Measurements from ENCODE around the gene SEMG1. TPM values are rescaled to one million over a fixed set of nuclear protein-coding genes. Genes with fewer than 3 reads are reported as not detected.

Gene SEMG1
- total RNA-seq, 1 experiment from 2014 or later = 2.0 TPM

- peaks cover 6% of the 10 kb centered on the region; the same call in 1 of the 2 replicates for H3K4me1 ChIP-seq (ENCODE audit: insufficient read depth, low read length)
- H3K4ac ChIP-seq (ENCODE audit: low read depth, low read length) = no peak overlapping the region
- Mint-ChIP-seq H3K4me3 (no peak overlapping the region), H3K9me3 (no peaks in the 10 kb centered on the region; a peak in 1 of 5 replicates), H3K27me3 (ENCODE audit: low read depth) (peaks cover 23% of the 10 kb centered on the region), H3K4me1 (peaks cover 26 to 29% of the 10 kb centered on the region in 2 experiments), H3K27ac (no peak overlapping the region), H3K36me3 (ENCODE audit: insufficient read depth in 1 of 3, low read depth in 3 of 3) (peaks cover 0 to 2% (median 0%) of the 10 kb centered on the region in 3 experiments; a peak in 1 of 7 replicates)
- peak overlapping the region; percentile 64 for H2BK20ac ChIP-seq (ENCODE audit: low read depth, low read length, poor library complexity, severe bottlenecking)
- H3K56ac ChIP-seq (ENCODE audit: insufficient read length, low read depth, low read length) = no peak overlapping the region
- H2AFZ ChIP-seq (ENCODE audit: low read length) = no peak overlapping the region
- H2BK15ac ChIP-seq (ENCODE audit: low read depth, low read length) = no peak overlapping the region
- H2BK12ac ChIP-seq (ENCODE audit: insufficient read length, low read depth, low read length) = no peak overlapping the region
- H4K8ac ChIP-seq (replicated peaks; ENCODE audit: insufficient read length, low read depth, low read length) = no peak overlapping the region
- no peaks in the 10 kb centered on the region for H4K20me1 ChIP-seq (ENCODE audit: control insufficient read depth, insufficient read depth, insufficient read length)
- H3K23me2 ChIP-seq (ENCODE audit: insufficient read length, low read depth, low read length, poor library complexity, severe bottlenecking) = no peaks in the 10 kb centered on the region
- no peak overlapping the region for H2BK120ac ChIP-seq (ENCODE audit: low read depth, low read length, poor library complexity, severe bottlenecking)
- no peak overlapping the region for H4K91ac ChIP-seq (ENCODE audit: insufficient read length, low read depth, low read length)
- H3K9me3 ChIP-seq (ENCODE audit: control insufficient read depth, low read depth, low read length) = no peaks in the 10 kb centered on the region
- no peak overlapping the region for H2BK5ac ChIP-seq (ENCODE audit: insufficient read length, low read length)
- TF ChIP-seq CTCF (conservative IDR thresholded peaks at IDR 0.05) = no peak
- H3K4me2 ChIP-seq (ENCODE audit: insufficient read depth, insufficient read length, low read length) = no peak overlapping the region
- H3T11ph ChIP-seq (ENCODE audit: low read length) = no peak overlapping the region
- H2AK5ac ChIP-seq (ENCODE audit: insufficient read length, low read length) = no peak overlapping the region
- H3K27ac ChIP-seq (ENCODE audit: insufficient read length, low read depth, low read length) = no peak overlapping the region
- no peaks in the 10 kb centered on the region for H3K79me1 ChIP-seq (ENCODE audit: insufficient read depth, low read depth, low read length, poor library complexity, severe bottlenecking)
- H3K14ac ChIP-seq (ENCODE audit: insufficient read depth, low read length) = no peak overlapping the region
- no peak overlapping the region for H3K18ac ChIP-seq (ENCODE audit: insufficient read length, low read depth, low read length)
- no peak overlapping the region for H3K9ac ChIP-seq (ENCODE audit: extremely low read depth, insufficient read length, low read length)
- no peak overlapping the region for H3K23ac ChIP-seq (ENCODE audit: insufficient read length, low read depth, low read length)
- H4K5ac ChIP-seq (ENCODE audit: insufficient read length, low read depth, low read length) = no peak overlapping the region
- no peaks in the 10 kb centered on the region for H3K79me2 ChIP-seq (ENCODE audit: insufficient read depth, low read length)
- H3K27me3 ChIP-seq (ENCODE audit: insufficient read depth, low read length) = no peaks in the 10 kb centered on the region
- no peak for DNase-seq
Measured at GRCh38 chr20:45211569-45212474, 5.0 kb downstream of the SEMG1 start.

Data from H9 (cell line).